HG02588 (cell line): ENCODE data around the gene DERL3.

Experiments
- ATAC-seq: cut with Tn5 transposase; IDR thresholded peaks from one replicate; pipeline ENCODE4 v1.9.1; 2021; ENCODE audit warnings: mild to moderate bottlenecking, moderate library complexity; ENCODE audit not compliant: unreplicated experiment

The DERL3 gene

DNA sequence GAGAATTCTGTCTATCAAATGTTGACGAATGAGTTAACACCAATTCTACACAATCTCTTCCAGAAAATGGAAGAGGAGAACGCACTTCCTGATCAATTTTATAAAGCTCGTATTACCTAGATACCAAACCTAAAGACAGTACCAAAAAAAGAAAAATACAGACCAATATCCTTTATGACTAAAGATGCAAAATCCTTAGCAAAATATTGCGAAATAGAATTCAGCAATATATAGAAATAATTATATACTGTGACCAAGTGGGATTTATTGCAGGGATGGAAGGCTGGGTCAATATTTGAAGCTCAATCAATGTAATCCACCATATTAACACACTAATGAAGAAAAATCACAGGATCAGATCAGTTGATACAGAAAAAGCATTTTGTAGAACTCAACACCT is 26.4 kb downstream of the DERL3 start:
- ATAC-seq = no peak

DNA sequence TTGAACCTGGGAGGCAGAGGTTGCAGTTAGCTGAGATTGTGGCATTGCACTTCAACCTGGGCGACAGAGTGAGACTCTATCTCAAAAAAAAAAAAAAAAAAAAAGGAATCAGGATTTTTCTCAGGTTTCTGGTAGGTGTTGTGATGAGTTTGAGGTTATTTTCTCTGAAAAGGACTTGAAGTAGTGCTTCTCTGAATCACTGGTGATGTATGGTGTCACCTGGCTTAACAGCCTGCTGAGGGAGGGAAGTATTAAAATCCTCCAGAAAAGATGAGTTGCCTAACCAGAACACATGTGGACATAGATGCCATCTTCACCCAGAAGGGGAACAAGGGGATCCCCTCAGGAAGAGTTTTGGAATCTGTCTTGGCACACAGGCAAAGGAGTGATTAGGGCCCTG is 32.0 kb downstream of the DERL3 start:
- no peak for ATAC-seq

DNA sequence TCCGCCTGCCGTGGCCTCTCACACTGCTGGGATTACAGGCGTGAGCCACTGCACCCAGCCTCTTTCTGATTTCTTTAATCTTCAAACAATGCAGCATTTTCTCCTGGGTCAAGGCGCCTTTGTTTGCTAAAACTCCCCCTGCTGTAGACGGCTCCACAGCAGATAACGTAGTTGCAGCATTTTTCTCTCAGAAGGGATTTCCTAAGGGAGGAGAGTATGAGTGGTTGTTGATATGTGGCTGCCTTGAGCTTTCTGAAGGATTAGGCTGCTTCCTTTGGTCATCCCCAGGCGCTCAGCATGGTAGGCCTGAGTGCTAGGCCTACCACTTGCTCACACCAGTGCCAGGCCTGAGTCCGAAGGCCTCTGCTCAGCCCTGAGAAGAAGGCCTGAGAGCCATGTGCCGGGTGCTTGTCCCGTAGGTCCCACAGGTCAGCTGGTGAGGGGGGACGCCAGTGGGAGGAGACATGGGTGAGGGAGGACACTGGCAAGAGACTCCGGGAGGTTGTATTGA is 34.0 kb downstream of the DERL3 start:
- no peak for ATAC-seq

DNA sequence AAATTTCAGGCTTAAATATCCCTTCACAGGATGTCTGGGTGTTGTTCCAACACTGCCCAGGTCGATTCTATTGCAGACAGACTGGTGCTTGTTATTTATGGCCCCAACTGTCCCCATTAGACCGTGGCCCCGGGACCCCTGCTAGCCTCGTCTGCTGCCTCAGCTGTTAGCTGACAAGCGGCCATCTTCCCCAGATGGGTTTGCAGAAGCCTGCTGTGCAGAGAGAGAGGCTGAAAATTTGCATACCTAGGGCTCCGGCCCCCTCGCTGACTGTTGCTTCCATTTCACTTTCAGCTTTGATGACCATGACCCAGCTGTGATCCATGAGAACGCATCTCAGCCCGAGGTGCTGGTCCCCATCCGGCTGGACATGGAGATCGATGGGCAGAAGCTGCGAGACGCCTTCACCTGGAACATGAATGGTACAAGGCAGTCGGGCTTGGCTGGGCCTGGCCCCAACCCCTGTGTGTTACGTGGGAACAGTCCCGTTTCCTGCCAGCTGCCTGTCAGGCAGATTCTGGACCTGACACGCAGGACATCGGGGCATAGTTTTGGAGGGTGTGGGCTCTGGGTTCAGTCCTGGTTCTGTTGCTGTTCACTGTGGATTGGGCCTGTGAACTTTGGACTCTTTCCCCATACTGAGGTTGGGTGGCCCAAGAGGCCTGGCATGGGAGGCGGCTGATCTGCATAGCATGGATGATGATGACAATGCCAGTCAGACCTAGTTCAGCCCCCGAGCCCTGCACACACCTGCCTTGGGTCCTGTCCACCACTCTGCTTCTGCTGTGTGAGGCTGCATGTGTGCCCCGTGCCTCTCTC is 35.6 kb downstream of the DERL3 start:
- ATAC-seq = no peak

DNA sequence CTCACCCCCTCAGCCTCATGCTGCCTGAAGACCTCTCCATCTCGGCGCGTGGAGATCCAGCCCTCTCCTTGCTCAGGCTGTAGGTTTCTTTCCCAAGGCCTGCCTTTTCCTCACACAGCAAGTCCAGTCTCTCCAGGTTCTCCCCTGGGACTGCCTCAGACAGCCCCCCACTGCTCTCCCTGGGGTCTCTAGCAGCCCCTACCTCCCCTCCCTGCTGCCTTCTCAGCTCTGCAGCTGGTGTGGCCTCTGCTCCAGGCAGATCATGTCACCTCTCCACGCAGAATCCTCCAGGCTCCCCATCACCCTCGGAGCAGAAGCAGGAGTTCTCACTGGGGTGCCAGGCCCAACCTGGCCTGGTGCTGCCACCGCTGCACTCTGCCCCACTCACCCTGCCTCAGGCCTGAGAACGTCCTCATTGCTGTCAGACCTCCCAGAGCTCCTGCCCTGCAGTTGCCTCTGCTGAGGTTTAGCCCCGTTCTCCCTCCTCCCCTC is 36.9 kb downstream of the DERL3 start:
- ATAC-seq = no peak

DNA sequence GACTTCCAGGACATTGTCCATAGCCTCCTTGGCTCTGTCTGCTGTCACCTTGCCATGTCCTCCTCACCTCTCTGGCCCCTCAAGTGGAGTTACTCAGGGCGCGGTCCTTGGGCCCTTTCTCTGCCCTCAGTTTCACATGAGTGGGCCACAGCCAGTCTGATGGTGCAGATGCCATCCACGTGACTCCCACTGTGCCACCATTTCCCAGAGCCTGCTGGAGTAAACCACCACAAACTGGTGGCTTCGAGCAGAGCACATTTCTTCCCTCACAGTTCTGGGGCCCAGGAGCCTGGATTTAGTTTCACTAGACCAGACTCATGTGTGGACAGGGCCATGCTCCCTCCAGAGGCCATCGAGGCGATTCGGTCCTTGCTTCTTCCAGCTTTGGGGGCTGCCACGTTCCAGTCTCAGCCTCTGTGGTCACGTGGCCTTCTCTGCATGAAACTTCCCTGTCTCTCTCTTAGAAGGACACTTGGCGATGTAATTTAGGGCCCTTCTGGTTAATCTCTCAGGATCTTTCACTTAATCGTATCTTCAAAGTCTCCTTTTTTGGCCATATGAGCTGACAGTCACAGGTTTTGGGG is 37.5 kb downstream of the DERL3 start:
- ATAC-seq = peak; percentile 10

DNA sequence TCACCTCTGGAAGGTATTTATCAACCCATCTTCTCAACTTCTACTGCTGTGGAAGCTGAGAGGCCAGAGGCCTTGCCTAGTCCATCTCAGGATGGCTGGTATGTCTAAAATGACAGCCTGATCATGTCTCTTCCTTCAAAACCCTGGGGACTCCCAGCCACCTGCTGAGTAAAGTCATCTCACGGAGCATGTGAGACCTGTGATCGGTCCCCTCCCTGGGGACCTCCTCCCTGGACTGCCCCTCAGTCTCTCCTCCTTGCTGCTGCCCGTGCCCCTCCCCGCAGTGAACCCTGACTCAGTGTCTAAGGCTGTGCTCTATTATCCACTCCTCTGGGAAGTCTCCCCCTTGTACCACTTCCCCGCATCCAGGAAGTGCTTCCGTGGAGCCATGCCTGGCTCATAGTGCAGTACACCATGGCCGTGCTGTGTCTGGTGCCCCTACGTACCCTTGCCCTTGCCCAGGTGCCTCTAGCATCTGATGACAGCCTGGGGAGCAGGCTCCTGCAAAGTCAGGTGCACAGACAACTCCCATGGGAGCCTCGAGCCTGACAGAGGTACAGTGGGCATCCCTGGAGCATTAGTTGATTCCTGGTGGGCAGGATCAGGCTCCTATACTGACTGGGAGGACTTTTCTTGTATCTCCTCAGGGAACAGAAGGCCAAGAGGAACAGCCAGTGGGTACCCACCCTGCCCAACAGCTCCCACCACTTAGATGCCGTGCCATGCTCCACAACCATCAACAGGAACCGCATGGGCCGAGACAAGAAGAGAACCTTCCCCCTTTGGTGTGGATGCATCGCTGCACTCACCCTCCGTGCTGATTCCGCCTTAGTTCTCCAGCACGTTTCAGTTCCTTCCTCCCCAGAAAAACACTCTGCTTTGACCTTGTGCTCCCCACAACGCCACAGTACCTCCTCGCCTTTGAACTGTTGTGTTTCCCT is 38.2 kb downstream of the DERL3 start:
- ATAC-seq = peak; percentile 57

DNA sequence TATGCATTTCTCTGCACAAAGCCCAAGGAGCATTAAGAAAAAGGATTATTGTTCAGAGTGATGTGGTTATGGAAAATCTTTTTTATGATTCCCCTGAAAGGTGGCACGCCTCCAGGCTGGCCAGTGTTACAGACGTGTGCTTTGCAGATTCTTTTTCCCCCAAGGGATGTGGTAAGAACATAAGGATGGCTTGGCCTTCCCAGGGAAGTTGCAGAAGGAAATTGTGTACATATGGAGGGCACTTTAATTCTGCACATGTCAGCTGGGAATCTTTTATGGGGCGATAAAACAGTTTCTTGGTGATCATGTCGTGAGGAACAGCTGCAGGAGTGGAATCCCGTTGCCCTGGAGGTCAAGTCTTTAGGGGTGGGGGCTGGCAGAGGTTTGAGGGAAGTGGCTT is 42.3 kb downstream of the DERL3 start:
- ATAC-seq = no peak

DNA sequence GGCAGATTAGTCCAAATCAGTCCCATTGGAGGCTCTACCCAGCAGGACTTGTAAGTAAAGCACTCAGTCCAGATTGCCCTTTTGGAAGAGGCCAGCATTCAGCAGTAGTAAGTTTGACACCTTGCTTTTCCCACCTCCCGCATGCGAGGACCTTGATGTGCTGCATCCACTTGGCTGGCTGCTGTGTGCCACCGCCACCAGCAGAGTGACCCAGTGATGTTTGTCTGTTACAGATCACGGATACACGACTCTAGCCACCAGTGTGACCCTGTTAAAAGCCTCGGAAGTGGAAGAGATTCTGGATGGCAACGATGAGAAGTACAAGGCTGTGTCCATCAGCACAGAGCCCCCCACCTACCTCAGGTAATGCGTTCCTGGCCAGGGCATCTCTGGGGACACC is 45.5 kb downstream of the DERL3 start:
- ATAC-seq = no peak

DNA sequence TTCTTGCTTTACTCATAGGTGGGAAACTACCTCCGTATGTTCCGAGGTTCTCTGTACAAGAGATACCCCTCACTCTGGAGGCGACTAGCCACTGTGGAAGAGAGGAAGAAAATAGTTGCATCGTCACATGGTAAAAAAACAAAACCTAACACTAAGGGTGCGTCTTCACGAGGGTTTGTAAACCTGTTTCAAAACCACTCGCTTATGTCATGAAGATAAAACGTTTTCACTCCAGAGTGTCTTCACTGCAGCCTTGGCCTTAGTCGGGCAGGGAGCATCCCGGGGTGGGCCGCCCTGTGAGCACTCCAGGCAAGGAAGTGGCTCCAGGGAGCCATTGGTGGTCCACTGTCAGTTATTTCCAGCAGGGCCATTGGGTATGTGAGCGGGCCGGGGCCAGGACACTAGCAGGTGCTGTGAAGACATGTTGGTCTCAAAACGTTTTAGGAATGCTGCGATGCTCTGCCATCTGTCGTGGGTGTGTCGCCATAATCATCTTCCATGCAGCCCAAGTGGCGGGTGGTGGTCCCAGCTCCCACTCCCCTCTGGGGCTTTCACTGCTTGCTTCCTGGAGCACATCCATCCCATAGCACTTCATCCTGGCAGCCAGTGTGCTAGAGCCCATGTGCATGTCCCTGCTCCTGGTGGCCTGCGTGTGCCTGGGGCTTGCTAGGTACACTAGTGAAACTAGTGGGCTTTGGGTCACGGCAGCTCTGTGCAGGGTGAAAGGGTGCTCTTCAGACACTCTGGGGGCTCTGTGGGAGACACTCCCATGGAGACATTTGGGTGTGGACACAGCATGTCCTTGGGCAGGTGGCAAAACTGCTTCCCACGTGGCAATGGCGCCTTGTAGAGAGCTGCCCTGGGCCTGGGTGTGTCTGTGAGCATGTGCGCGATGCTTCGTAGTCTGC is 46.8 kb downstream of the DERL3 start:
- no peak for ATAC-seq

DNA sequence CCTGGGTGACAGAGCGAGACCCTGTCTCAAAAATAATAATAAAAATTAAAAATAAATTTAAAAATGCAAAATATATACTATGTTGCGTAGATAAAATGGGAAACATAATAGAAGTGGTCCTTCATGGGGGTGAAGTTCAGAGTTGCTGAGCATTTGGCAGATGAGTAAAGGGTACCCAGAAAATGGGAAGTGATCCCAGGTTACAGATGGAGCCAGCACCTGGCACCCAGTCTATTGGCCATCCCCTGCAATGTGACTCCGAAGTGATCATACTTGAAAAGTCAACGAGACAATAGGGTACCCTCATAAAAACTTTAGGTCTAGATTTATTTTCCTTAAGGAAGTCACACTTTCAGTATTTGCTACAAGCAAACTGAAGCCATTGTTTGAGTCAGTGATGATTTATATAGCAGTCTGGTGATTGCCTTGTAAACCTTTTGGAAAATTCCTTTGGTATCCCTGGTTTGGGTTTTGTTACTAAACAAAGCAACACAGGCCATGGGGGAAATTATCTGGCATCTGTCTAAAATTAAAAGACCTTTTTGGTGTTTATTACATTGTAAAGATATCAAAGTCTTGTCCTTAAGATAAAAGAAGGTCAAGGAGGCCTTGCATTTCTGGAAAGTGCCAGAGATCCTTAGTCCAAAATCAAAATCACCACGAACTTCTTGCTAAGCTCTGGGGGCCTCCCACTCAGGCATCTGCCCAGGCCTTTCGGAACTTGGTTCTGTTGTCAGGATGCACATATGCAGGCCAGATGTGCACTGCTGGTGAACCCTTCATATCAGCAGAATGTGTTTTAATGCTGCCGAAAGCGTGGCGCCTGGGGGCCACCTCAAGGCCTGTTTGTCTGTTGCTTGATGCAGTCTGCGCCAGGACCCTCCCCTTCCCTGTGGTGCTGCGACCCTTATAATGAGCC is 47.7 kb downstream of the DERL3 start:
- no peak for ATAC-seq

DNA sequence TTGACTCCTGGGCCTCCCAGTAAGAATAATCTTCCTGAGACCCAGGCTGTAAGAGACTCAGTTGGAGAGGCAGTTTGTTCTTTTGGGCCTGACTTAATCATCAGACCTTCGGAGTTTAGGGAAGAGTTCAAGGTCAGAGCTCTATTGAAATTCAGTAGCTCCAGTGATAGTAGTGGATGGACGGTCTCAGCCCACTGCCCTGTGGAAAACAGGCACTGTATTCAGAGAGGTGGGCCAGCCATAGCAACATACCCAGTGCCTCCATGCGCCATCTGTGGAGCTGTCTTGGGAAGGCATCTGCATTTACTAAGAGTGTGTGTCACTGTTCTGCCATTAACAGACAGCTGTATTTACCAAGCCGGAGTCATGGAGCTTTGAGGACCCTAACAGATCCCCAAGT is 49.2 kb downstream of the DERL3 start:
- no peak for ATAC-seq

DNA sequence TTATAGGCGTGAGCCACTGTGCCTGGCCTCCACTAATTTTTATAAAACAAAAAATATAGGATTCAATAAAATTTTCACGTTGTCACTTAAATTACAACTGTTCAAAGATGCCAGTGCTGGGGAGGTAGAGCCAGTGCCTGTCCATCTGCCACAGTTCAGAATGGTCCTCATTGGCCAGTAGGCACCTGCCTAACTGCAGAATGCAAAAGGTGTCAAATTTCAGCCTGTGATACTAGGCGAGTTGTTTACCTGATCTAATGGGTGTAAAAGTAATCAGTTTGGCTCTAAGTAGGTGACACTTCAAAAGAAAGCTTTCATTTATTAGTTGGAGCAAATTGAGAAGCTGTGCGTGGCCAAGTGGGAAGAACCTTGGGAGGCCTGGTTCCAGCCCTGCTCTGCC is 49.7 kb downstream of the DERL3 start:
- no peak for ATAC-seq

DNA sequence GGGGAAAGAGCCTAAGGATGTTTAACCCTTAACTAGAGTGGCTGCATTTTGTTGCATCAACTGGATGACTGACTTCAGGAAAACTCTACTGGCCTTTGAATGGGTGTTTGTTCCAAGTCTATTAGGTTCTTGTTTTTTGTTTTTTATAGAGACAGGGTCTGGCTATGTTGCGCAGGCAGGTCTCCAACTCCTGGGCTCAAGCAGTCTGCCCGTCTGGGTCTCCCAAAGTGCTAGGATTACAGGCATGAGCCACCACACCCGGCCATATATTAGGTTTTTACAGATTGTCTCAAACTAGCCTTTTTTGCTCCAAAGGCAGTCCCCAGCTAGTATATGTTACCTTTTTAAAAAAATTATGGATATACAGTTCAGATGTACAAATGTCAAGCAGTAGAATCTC is 50.9 kb downstream of the DERL3 start:
- ATAC-seq = no peak

DNA sequence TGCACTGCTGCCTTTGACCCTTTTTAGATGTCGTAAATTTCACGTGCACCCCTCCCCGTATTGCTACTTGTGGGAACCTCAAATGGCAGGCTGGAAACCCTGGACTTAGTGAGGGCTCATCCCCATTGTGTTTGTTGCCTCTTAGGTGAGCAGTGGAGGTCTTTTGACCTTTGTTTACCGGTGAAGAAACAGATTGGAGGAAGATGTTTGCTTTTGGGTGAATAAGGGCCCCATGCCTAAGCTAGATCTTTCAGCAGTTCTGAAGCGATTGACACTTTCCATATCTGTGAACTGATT is 51.3 kb downstream of the DERL3 start:
- peak; percentile 3 for ATAC-seq

DNA sequence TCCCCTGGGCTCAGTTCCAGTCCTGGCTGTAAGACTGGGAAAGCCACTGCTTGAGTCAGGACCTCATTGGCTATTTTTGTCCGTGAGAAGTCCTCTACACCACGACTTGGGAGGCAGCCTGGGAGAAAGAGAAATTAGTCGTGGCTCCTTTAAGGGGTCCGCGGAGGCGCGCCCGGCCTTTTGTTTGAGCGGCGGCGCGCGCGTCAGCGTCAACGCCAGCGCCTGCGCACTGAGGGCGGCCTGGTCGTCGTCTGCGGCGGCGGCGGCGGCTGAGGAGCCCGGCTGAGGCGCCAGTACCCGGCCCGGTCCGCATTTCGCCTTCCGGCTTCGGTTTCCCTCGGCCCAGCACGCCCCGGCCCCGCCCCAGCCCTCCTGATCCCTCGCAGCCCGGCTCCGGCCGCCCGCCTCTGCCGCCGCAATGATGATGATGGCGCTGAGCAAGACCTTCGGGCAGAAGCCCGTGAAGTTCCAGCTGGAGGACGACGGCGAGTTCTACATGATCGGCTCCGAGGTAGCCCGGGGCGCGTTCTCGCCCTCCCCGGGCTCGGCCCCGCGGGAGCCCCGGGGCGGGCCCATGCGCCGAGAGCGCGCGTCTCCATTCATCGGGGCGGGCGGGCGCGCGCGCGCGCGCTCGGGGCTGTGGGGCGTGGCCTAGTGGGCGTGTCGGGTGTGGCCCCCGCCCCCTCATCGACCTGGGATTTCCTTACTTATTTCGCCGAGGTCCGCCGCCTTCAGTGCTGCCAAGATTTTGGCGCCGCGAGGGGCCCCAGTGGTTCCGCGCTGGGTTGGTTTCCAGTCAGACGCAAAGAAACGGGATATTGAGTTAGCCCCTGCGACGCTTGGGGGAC is 51.8 kb downstream of the DERL3 start, which contains the start of gene SMARCB1:
Gene SMARCB1 (plus strand): TSS at position 215 of the 848 bp plus-strand sequence. CDS start 204 bp downstream, at position 419.
- peak; percentile 66 for ATAC-seq

DNA sequence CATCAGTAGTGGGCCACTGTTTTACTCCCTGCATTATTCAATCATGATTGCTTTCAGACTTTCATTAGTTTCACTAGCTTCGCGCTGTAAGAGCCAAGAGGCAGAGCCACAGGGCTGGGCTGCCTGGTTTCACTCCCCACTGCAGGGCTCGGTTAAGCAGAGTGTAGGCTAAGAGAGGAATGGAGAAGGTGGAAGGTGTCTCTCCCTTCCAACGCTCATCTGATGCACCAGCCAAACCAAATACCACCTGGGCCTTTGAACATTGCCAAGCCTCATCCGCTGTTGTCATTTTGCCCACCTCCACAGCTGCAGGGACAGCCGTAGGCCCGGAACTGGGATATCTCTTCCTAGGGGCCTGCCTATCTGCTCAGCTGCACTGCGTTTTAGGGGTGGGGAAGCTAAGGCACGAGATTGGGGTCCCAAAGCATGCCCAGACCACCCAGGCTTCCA is 52.5 kb downstream of the DERL3 start:
- ATAC-seq = no peak
